T-helper 22 cell (primary cell): ENCODE data around the gene FAM186B.

ENCODE experiments used
- DNase-seq: peaks from one replicate; pipeline ENCODE4 v3.0.0-alpha.2; 2020; ENCODE audit warnings: low read depth

The FAM186B gene

GRCh38 chr12:49537752-49538509 is 67.5 kb downstream of the FAM186B start:
- DNase-seq = no peak
